Measurements from ENCODE around the gene HIF1A.

HIF1A gene

DNA sequence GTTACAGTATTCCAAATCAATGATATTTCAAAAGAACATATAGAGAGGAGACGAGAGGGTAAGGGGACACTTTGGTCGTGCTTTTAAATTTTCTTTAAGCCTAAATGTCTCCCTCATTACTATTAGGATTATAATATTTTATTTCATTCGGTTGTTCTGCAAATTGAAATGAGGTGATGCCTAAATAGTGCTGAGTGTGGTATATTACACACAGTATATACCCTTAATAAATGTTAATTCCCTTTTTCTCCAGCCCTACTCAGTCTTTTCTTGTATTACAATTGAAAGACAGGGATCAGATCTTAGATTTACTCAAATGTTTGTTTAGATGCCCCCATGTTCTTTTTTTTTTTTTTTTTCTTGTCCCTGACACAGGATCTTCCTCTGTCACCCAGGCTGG lies 74.6 kb downstream of the HIF1A start:
- no peak for DNase-seq (ENCODE audit: low read depth in 1 of 2, low spot score in 1 of 2)

DNA sequence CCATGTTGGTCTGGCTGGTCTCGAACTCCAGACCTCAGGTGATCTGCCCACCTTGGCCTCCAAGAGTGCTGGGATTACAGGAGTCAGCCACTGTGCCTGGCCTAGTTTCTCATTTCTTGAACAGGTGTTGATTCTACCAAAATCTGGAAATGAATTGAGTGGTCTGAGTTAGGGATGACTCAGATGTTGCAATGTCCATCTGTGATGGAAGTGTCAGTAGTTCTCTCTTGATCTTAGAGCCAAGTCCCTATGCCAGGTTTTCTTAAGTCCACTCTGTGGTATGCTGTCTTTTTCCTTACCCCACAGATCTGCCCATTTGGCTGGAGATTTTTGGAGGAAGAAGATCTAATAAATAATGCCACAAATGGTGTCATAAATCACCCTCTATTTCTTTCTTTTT lies 79.5 kb downstream of the HIF1A start:
- no peak for DNase-seq (ENCODE audit: low read depth in 1 of 2, low spot score in 1 of 2)

DNA sequence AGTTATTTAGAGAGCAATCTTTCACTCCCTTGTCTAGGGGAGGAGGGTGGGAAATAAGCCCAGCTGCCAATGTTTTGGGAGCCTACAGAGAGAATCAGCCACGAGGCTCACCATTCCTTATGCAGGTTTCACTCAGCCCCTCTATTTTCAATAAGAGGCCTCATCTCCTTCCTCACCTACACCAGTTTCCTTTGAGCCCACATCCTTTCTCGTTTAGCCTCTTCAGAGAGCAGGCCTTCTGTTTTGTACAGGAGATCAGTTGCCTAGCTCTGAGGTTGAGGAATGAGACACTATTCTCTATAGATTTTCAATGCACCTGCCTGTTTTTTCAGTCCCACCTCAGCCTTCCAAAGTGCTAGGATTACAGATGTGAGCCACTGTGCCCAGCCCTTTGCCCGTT lies 84.8 kb downstream of the HIF1A start:
- DNase-seq (ENCODE audit: low read depth in 1 of 2, low spot score in 1 of 2), result peak in 1 of 2 donors; percentile 22

DNA sequence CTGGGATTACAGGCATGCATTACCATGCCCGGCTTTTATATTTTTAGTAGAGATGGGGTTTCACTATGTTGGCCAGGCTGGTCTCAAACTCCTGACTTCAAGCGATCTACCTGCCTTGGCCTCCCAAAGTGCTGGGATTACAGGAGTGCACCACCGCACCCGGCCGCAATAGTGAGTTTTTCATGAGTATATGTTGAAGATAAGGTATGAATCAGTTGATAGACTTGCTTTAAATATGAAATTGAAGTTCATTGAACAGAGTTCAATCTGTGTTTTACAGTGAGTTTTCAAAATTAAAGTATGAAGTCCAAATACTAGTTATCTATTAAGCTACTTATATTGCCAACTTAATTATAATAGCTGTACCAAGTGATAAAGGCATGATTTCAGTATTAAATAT lies 102.0 kb downstream of the HIF1A start:
- DNase-seq (ENCODE audit: low read depth in 1 of 2, low spot score in 1 of 2), result no peak
